SKM-1 (cell line): ENCODE data around the gene TTLL5.

Experiments
- DNase-seq: peaks from one replicate; lab custom pipeline; 2025; ENCODE audit not compliant: unreplicated experiment; lab: John Stamatoyannopoulos, UW

Gene TTLL5

GRCh38 chr14:75946785-75947184, 285.7 kb downstream of the TTLL5 start:
- DNase-seq, result no peak

- no peak for DNase-seq
Measured at GRCh38 chr14:75952489-75952888, 291.4 kb downstream of the TTLL5 start.

GRCh38 chr14:75959031-75959430, 298.0 kb downstream of the TTLL5 start:
- no peak for DNase-seq

GRCh38 chr14:75960231-75960630, 299.2 kb downstream of the TTLL5 start:
- no peak for DNase-seq

- DNase-seq, result no peak
Measured at GRCh38 chr14:75961662-75962061, 300.6 kb downstream of the TTLL5 start.

- DNase-seq, result no peak
Measured at GRCh38 chr14:75967866-75968265, 306.8 kb downstream of the TTLL5 start.

- no peak for DNase-seq
Measured at GRCh38 chr14:75968456-75968855, 307.4 kb downstream of the TTLL5 start.

GRCh38 chr14:75969126-75969525, 308.1 kb downstream of the TTLL5 start:
- no peak for DNase-seq

- no peak for DNase-seq
Measured at GRCh38 chr14:75969891-75970290, 308.8 kb downstream of the TTLL5 start.

- DNase-seq, result no peak
Measured at GRCh38 chr14:75970989-75971388, 309.9 kb downstream of the TTLL5 start.

- no peak for DNase-seq
Measured at GRCh38 chr14:75971509-75971908, 310.5 kb downstream of the TTLL5 start.

GRCh38 chr14:75972801-75973421, 311.9 kb downstream of the TTLL5 start:
- DNase-seq, result no peak

GRCh38 chr14:75976826-75977581, 316.0 kb downstream of the TTLL5 start:
- no peak for DNase-seq

GRCh38 chr14:75977582-75977943, 316.5 kb downstream of the TTLL5 start:
- no peak for DNase-seq

GRCh38 chr14:75978249-75978731, 317.2 kb downstream of the TTLL5 start:
- no peak for DNase-seq

GRCh38 chr14:75979071-75979571, 318.1 kb downstream of the TTLL5 start:
- DNase-seq, result no peak

- DNase-seq, result no peak
Measured at GRCh38 chr14:75979648-75980565, 318.9 kb downstream of the TTLL5 start.

- DNase-seq, result no peak
Measured at GRCh38 chr14:75980856-75981255, 319.8 kb downstream of the TTLL5 start.

GRCh38 chr14:75981426-75982265, 320.6 kb downstream of the TTLL5 start, which contains the start of gene TGFB3:
Gene TGFB3, minus strand, starts transcription at chr14:75981995. Its CDS starts 1,102 bp downstream, at chr14:75980893.
- peak; percentile 6 for DNase-seq

GRCh38 chr14:75982266-75983018, 321.4 kb downstream of the TTLL5 start:
- peak; percentile 32 for DNase-seq
